Fibroblast of mammary gland (primary cell): ENCODE data around the gene CHRM2.

Experiments used
- DNase-seq: peaks from one replicate; pipeline ENCODE4 v3.0.0-alpha.2; 2010; ENCODE audit warnings: low read depth
- H3K4me3 ChIP-seq: 2 replicates; pipeline ENCODE4 v1.5.1; 2011; ENCODE audit warnings: low read depth, mild to moderate bottlenecking, low read length, moderate library complexity; ENCODE audit not compliant: control insufficient read depth
- TF ChIP-seq, protein P1 (sequence below): conservative IDR thresholded peaks from 2 replicates; pipeline ENCODE4 v1.5.1; 2011; ENCODE audit warnings: low read depth, low read length, inconsistent platforms; ENCODE audit not compliant: control insufficient read depth, insufficient read depth

CHRM2 gene

DNA sequence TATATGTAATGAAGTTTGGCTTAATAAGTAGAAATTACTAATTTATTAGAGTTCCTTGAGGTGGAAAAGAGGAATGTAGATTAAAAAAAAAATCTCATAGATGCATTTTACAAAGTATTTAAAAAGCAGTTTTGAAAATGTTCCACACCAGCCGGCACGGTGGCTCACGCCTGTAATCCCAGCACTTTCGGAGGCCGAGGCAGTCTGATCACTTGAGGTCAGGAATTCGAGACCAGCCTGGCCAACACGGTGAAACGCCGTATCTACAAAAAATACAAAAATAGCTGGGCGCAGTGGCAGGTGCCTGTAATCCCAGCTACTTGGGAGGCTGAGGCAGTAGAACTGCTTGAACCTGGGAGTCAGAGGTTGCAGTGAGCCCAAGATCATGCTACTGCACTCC lies 3.2 kb upstream of the CHRM2 start:
- DNase-seq: no peak
- TF ChIP-seq, protein P1, sequence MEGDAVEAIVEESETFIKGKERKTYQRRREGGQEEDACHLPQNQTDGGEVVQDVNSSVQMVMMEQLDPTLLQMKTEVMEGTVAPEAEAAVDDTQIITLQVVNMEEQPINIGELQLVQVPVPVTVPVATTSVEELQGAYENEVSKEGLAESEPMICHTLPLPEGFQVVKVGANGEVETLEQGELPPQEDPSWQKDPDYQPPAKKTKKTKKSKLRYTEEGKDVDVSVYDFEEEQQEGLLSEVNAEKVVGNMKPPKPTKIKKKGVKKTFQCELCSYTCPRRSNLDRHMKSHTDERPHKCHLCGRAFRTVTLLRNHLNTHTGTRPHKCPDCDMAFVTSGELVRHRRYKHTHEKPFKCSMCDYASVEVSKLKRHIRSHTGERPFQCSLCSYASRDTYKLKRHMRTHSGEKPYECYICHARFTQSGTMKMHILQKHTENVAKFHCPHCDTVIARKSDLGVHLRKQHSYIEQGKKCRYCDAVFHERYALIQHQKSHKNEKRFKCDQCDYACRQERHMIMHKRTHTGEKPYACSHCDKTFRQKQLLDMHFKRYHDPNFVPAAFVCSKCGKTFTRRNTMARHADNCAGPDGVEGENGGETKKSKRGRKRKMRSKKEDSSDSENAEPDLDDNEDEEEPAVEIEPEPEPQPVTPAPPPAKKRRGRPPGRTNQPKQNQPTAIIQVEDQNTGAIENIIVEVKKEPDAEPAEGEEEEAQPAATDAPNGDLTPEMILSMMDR: no peak
- no peak overlapping the region for H3K4me3 ChIP-seq

DNA sequence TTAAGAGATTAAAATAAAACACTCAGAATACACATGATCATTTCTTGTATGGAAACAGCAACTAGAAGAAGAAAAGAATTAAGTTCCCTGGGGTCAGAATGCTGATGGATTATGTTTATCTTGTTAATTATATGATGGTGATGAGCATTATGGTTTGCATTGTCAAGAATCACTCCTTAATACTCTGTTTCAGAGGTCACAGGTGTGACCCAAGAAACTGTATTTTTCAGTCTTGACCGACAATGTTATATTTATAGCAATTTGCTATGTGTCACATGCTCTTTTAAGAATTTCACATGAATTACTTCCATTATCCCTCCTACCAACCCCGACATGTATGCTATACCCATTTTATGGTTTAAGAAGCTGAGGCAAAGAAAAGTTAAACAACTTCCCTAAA lies 2.7 kb upstream of the CHRM2 start:
- DNase-seq: no peak
- TF ChIP-seq, protein P1: no peak
- no peak overlapping the region for H3K4me3 ChIP-seq

DNA sequence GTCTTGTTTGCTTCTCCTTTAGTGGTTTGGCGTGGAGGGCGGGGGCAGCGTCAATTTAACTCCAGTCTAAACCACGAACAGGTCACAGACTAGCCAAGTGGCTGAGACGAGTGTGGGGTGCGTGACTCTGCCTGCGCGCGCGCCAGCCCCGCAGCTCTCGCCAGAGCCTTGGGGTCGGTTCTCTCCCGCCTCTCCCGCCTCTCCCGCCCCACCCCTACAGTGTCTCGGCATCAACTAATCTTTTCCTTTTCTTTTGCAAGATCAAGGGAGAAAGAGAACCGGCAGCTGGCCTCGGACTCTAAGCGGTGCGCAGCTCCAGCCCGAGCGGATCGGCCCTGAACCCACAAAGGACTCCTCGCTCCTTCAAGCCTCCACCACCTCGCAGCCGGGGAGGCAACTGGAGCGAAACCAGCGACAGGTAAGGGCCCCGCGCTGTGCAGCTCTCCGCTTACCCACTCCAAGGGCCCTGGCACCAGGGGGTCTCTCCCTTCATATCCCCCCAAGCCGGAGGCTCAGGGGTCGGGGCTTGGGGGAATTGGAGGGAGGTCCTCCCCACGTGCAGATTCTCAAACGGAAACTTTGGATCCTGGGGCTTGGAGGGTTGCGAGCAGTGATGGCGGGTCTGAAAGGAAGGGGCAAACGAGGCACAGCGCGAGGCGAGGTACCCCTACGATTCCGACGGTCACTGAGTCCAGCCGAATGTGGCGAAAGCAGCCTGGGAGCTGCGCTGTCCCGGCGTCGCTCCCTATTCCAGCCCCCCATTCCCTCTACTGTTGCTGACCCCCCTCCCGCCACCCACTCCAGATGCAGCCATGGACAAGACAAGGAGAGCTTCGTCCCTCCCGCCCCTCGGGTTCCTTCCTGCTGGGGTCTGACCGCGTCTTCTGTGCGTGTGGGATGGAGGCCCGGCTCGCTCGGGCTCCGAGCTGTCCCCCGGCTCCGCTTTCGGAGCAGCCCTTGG lies 829 bp downstream of the CHRM2 start:
- no peak for DNase-seq
- TF ChIP-seq, protein P1: no peak
- no peak overlapping the region for H3K4me3 ChIP-seq

DNA sequence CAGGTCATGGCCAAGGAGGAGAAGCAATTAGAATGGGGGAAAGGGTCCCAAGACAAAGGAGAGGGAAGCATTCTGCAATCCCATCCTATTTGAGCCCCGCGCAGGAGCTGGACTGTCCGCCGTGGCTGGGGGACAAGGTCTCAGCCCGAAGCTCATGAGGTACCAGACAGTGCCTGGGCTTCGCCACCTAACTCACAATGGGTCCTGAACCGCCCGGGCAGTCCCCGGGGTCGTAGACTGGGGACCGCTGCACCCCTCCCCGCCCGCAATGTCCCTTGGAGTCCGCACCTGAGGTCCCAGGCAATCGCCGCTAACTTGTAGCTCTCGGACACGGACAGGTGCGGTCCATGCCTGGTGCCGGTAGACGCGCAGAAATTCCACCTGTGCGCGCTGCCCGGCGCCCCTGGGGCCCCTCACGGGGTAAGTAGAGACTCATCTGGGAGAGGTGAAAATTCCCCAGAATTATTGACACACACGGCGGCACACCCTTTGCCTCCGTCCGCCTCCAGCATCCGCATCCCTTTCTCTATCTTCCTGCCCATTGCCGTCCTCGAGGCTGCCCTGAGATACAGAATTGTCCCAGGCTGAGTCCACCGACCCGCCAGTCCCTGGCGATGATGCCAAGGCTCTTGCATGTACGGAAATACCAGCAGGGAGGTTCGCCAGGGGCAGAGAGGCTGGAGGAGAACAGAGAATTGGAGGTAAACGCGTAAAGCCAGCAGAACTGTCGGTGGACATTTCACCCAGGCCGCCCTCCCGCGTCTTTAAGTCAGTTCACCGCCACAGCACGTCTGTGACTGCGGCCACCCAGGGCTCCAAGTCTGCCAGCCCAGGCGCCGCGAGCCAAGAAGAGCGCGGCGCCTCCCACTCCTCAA lies 1.8 kb downstream of the CHRM2 start:
- TF ChIP-seq, protein P1: no peak
- no peak overlapping the region for H3K4me3 ChIP-seq
- no peak for DNase-seq

DNA sequence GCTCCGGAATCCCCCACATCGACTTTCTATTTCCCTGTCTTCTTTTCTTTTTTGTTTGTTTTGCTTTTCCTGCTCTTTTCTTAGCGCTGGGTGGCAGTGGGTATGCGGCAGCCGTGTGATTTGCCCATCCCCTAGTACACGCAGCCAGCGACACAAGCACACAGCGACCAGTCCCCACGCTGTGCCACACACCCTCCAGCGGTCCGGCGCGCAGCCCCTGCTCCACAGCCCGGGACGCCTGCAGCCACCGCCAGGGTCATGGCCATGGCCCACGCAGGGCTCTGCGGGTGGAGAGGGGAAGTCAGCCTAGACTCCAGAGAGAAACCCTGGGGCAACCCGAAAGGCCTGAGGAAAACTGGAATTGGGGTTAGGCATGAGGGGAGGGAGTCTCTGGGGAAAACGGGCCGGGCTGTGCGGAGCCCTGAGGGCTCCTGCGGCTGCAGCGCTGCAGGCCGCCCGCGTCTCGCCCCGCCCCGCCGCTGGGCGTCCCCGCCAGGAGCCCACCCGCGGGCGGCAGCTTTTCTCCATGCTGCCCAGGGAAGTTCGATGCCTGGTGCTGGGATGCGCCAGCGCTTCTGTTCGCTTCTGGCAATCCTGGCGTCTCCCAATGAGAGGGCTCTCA lies 2.5 kb downstream of the CHRM2 start:
- no peak overlapping the region for H3K4me3 ChIP-seq
- DNase-seq: no peak
- TF ChIP-seq, protein P1: no peak

DNA sequence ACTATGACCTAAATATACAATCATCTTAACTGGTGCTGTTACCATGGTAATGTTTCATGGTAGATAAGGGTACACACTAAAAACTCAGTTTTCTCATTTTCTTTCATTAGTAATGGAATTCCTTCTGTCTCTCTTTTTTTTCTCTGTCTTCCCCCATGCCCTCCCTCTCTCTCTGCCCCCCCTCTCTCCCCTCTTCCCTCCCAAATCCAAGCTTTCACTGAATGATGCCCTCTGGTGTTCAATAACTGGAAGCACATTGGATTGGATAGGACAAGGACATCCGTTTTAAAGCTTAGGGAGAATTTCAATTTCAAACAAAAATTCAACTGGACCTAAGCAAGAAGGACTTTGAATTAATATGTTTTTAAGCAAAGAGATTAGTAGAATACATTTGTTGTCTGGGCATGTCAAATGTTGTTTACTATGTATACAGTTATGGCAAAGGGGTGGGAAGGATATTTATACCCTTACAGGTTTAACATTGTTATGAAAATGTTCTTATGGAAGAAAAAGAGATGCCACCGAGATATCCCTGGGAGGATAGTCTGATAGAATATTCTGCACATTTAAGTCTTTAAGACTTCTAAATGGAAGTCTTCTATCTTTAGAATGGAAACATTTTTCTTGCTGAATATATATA lies 6.1 kb downstream of the CHRM2 start:
- no peak overlapping the region for H3K4me3 ChIP-seq
- DNase-seq: peak; percentile 21
- TF ChIP-seq, protein P1: peak; percentile 62
